Testis (tissue), 3 donors: Measurements from ENCODE around the gene PARP1. TPM values are rescaled to one million over a fixed set of nuclear protein-coding genes. Genes with fewer than 3 reads are reported as not detected.
A peak's percentile ranks its signal among the peaks of the same experiment; 100 is the strongest.

ENCODE experiments used
- DNase-seq: peaks from one replicate; pipeline ENCODE4 v3.0.0-alpha.2; 2019
- H3K27ac ChIP-seq, 2 donors: fragments of 200-600 bp; sonication (generic); one replicate each; pipeline ENCODE4 v1.5.1; 2019
- H3K27me3 ChIP-seq: fragments of 200-600 bp; sonication (generic); one replicate; pipeline ENCODE4 v1.5.1; 2019
- H3K36me3 ChIP-seq: fragments of 200-600 bp; sonication (generic); one replicate; pipeline ENCODE4 v1.5.1; 2017; ENCODE audit warnings: low read depth; ENCODE audit errors: missing control alignments
- H3K4me1 ChIP-seq: fragments of 200-600 bp; sonication (generic); one replicate; pipeline ENCODE4 v1.5.1; 2019
- H3K4me3 ChIP-seq, 2 donors: fragments of 200-600 bp; sonication (generic); one replicate each; pipeline ENCODE4 v1.5.1; 2017 to 2019
- H3K9me3 ChIP-seq: fragments of 200-600 bp; sonication (generic); one replicate; pipeline ENCODE4 v1.5.1; 2017
- CTCF ChIP-seq, 3 experiments: fragments of 450-650 bp in 2 of 3; fragments of 200-600 bp in 1 of 3; sonication (generic) in 1 of 3; IDR thresholded peaks; one replicate each; pipeline ENCODE4 v1.5.1; 2016 to 2019; ENCODE audit warnings: antibody characterized with exemption in 3 of 3, mild to moderate bottlenecking in 2 of 3, moderate library complexity in 1 of 3
- POLR2A ChIP-seq: fragments of 450-650 bp; IDR thresholded peaks from one replicate; pipeline ENCODE4 v1.6.1; 2017; ENCODE audit warnings: antibody characterized with exemption, mild to moderate bottlenecking, moderate library complexity
- WGBS, 2 donors: methylation state at CpG; one replicate each; pipeline ENCODE4 v1.1.5; 2018; 5-methylcytosine and 5-hydroxymethylcytosine counted together
- intact Hi-C: fragments of 100-400 bp; cut with DNase I; formaldehyde crosslinking; loops from one replicate; pipeline ENCODE4 v1.15.1; 2023; ENCODE audit warnings: low total_unique reads
- polyA plus RNA-seq: library from polyadenylated mRNA; stranded (reverse); fragments of 350-450 nt; fragmentation: Illumina TruSeq; extraction: RNeasy Lipid Tissue Mini Kit (QIAGEN cat#74804); gene quantifications from one replicate; pipeline ENCODE4 v1.2.3, GENCODE V29; 2014; ENCODE audit warnings: low read depth, low replicate concordance; ENCODE audit not compliant: insufficient read depth
- total RNA-seq, 2 donors: library from RNA; depleted of rRNA; stranded (reverse); fragments of >200 nt; gene quantifications; one replicate each; pipeline ENCODE4 v1.2.3, GENCODE V29; 2016

PARP1 gene
- total and polyA plus RNA-seq, 3 donors from 2014 or later, result 109 to 224 (median 199) TPM

- H3K4me1 ChIP-seq, result no peaks in the 10 kb centered on the region
- no peaks in the 10 kb centered on the region for H3K36me3 ChIP-seq
- no peaks in the 10 kb centered on the region for H3K9me3 ChIP-seq
- no peaks in the 10 kb centered on the region for H3K27me3 ChIP-seq
- WGBS, 2 donors, result 87 to 93% methylated on average over 5 of the region's 5 CpGs
- TF ChIP-seq POLR2A, result no peak
- TF ChIP-seq CTCF (IDR thresholded peaks at IDR 0.05), result no peak
- DNase-seq, result no peak
- intact Hi-C loops, result no loop called here
- H3K27ac ChIP-seq, result no peak overlapping the region
- H3K4me3 ChIP-seq, result no peak overlapping the region
Measured at GRCh38 chr1:226365831-226366231, 42.1 kb downstream of the PARP1 start.

GRCh38 chr1:226364901-226365565, 42.9 kb downstream of the PARP1 start:
- 80 to 91% methylated on average over 15 of the region's 15 CpGs for WGBS, 2 donors
- no peak overlapping the region for H3K27ac ChIP-seq
- no peak for DNase-seq
- no peaks in the 10 kb centered on the region for H3K27me3 ChIP-seq
- intact Hi-C loops, result no loop called here
- H3K9me3 ChIP-seq, result no peaks in the 10 kb centered on the region
- TF ChIP-seq CTCF (IDR thresholded peaks at IDR 0.05) (no peak), POLR2A (no peak)
- H3K4me3 ChIP-seq, result no peak overlapping the region
- no peaks in the 10 kb centered on the region for H3K4me1 ChIP-seq
- no peaks in the 10 kb centered on the region for H3K36me3 ChIP-seq

GRCh38 chr1:226364514-226364899, 43.4 kb downstream of the PARP1 start:
- intact Hi-C loops, result no loop called here
- H3K9me3 ChIP-seq, result no peaks in the 10 kb centered on the region
- no peaks in the 10 kb centered on the region for H3K27me3 ChIP-seq
- WGBS, 2 donors, result 52 to 61% methylated on average over 7 of the region's 7 CpGs
- H3K4me3 ChIP-seq, result no peak overlapping the region
- H3K27ac ChIP-seq, result no peak overlapping the region
- no peaks in the 10 kb centered on the region for H3K4me1 ChIP-seq
- no peak for TF ChIP-seq POLR2A
- TF ChIP-seq CTCF (IDR thresholded peaks at IDR 0.05), result no peak
- DNase-seq, result peak; percentile 35
- no peaks in the 10 kb centered on the region for H3K36me3 ChIP-seq

GRCh38 chr1:226363801-226364513, 43.9 kb downstream of the PARP1 start:
- H3K4me1 ChIP-seq, result no peaks in the 10 kb centered on the region
- no peaks in the 10 kb centered on the region for H3K9me3 ChIP-seq
- TF ChIP-seq CTCF (IDR thresholded peaks at IDR 0.05) (no peak), POLR2A (no peak)
- H3K4me3 ChIP-seq, result no peak overlapping the region
- H3K27ac ChIP-seq, result no peak overlapping the region
- H3K27me3 ChIP-seq, result no peaks in the 10 kb centered on the region
- intact Hi-C loops, result no loop called here
- no peaks in the 10 kb centered on the region for H3K36me3 ChIP-seq
- DNase-seq, result no peak
- 89 to 94% methylated on average over 8 to 9 of the region's 9 CpGs for WGBS, 2 donors
